Measurements from ENCODE around the gene MAP7. TPM values are rescaled to one million over a fixed set of nuclear protein-coding genes. Genes with fewer than 3 reads are reported as not detected.

Gene MAP7
- total and polyA plus RNA-seq, 2 experiments from 2014 or later, result 44.7 to 49.2 TPM

GRCh38 chr6:136563386-136564152 lies 13.3 kb upstream of the MAP7 start:
- no peaks in the 10 kb centered on the region; the same call in 2 of the 3 replicates for H3K4me1 Mint-ChIP-seq
- H3K36me3 Mint-ChIP-seq (ENCODE audit: low read depth), result no peaks in the 10 kb centered on the region
- H3K27ac ChIP-seq (ENCODE audit: low read depth), result no peak overlapping the region
- no peaks in the 10 kb centered on the region; the same call in 2 of the 3 replicates for H3K9me3 Mint-ChIP-seq
- TF ChIP-seq POLR2AphosphoS5 (IDR thresholded peaks at IDR 0.05; ENCODE audit: low read depth) (no peak), ETS1 (IDR thresholded peaks at IDR 0.05) (no peak), ZNF114 (CRISPR knock-in tag; IDR thresholded peaks at IDR 0.05) (no peak), CTCF (conservative IDR thresholded peaks at IDR 0.05; ENCODE audit: low read depth in 2 of 2) (no peak), REST (IDR thresholded peaks at IDR 0.05; ENCODE audit: unreplicated experiment) (no peak), EZH2 (IDR thresholded peaks at IDR 0.05; ENCODE audit: low read depth, unreplicated experiment) (no peak), NANOG (IDR thresholded peaks at IDR 0.05; ENCODE audit: borderline replicate concordance) (no peak), CREB1 (CRISPR knock-in tag; IDR thresholded peaks at IDR 0.05; ENCODE audit: low read depth) (no peak), ZNF331 (CRISPR knock-in tag; IDR thresholded peaks at IDR 0.05; ENCODE audit: low read depth) (no peak), JUNB (IDR thresholded peaks at IDR 0.05; ENCODE audit: unreplicated experiment) (no peak), STAT1 (IDR thresholded peaks at IDR 0.05; ENCODE audit: unreplicated experiment) (no peak), ZNF462 (CRISPR knock-in tag; IDR thresholded peaks at IDR 0.05) (no peak), EZH2phosphoT487 (IDR thresholded peaks at IDR 0.05; ENCODE audit: unreplicated experiment) (no peak)
- H3F3A ChIP-seq (replicated peaks; ENCODE audit: low read depth), result no peaks in the 10 kb centered on the region
- H2AFZ ChIP-seq, result no peak overlapping the region
- no peak overlapping the region for H3K4me2 ChIP-seq
- H3K27ac Mint-ChIP-seq, result no peak overlapping the region
- H3K79me2 ChIP-seq (replicated peaks; ENCODE audit: insufficient read depth), result no peaks in the 10 kb centered on the region
- no peaks in the 10 kb centered on the region for H3K4me1 ChIP-seq (ENCODE audit: insufficient read depth)
- H4K20me1 ChIP-seq (replicated peaks; ENCODE audit: insufficient read depth), result no peaks in the 10 kb centered on the region
- H3K9me2 ChIP-seq (ENCODE audit: insufficient read depth), result no peaks in the 10 kb centered on the region
- H3K27me3 Mint-ChIP-seq (ENCODE audit: insufficient read depth, low read depth, poor library complexity), result no peaks in the 10 kb centered on the region
- H3K4me3 ChIP-seq, result no peak overlapping the region
- ATAC-seq (no peak), DNase-seq (ENCODE audit: low spot score) (no peak)
- H3K27me3 ChIP-seq (ENCODE audit: insufficient read depth), result no peaks in the 10 kb centered on the region
- no peaks in the 10 kb centered on the region for H3K36me3 ChIP-seq (ENCODE audit: insufficient read depth)
- no peak overlapping the region for H3K4me3 Mint-ChIP-seq
